ELR (cell line): ENCODE results near the gene TRPV5.

Experiments
- DNase-seq: peaks from one replicate; pipeline ENCODE4 v3.0.0-alpha.2; 2015; ENCODE audit warnings: low read depth

TRPV5 gene

GRCh38 chr7:142870566-142871259 is 62.8 kb downstream of the TRPV5 start:
- no peak for DNase-seq

- DNase-seq: no peak
Observed at GRCh38 chr7:142870147-142870559, 63.4 kb downstream of the TRPV5 start.

- no peak for DNase-seq
Observed at GRCh38 chr7:142869434-142869833, 64.1 kb downstream of the TRPV5 start.

GRCh38 chr7:142868986-142869415 is 64.5 kb downstream of the TRPV5 start:
- no peak for DNase-seq

- no peak for DNase-seq
Observed at GRCh38 chr7:142868188-142868985, 65.2 kb downstream of the TRPV5 start.

- no peak for DNase-seq
Observed at GRCh38 chr7:142867398-142868187, 66.0 kb downstream of the TRPV5 start.

- DNase-seq: no peak
Observed at GRCh38 chr7:142867097-142867378, 66.5 kb downstream of the TRPV5 start.

GRCh38 chr7:142866361-142867096 is 67.0 kb downstream of the TRPV5 start:
- peak; percentile 24 for DNase-seq

GRCh38 chr7:142865766-142866165 is 67.8 kb downstream of the TRPV5 start:
- no peak for DNase-seq

- no peak for DNase-seq
Observed at GRCh38 chr7:142864980-142865747, 68.4 kb downstream of the TRPV5 start.

GRCh38 chr7:142863891-142864685 is 69.5 kb downstream of the TRPV5 start:
- DNase-seq: no peak

- no peak for DNase-seq
Observed at GRCh38 chr7:142862786-142863400, 70.7 kb downstream of the TRPV5 start.

- DNase-seq: no peak
Observed at GRCh38 chr7:142862351-142862750, 71.2 kb downstream of the TRPV5 start.

- DNase-seq: no peak
Observed at GRCh38 chr7:142860968-142861367, 72.6 kb downstream of the TRPV5 start.

GRCh38 chr7:142859829-142860228 is 73.7 kb downstream of the TRPV5 start:
- DNase-seq: peak; percentile 16

GRCh38 chr7:142859411-142859810 is 74.1 kb downstream of the TRPV5 start:
- no peak for DNase-seq
